Mammary epithelial cell (primary cell): ENCODE data around the gene IL13.

Source experiments
- CTCF ChIP-seq, 2 donors: IDR thresholded peaks in 1 of 2; conservative IDR thresholded peaks in 1 of 2; 2 replicates each; pipeline ENCODE4 v1.5.1; 2011 to 2012; ENCODE audit warnings: inconsistent platforms in 2 of 2, low read length in 2 of 2, mild to moderate bottlenecking in 2 of 2, control low read depth in 1 of 2, low read depth in 1 of 2; ENCODE audit not compliant: insufficient read depth in 1 of 2; ENCODE audit errors: extremely low read depth in 1 of 2
- EZH2 ChIP-seq: IDR thresholded peaks from 2 replicates; pipeline ENCODE4 v1.6.1; 2012; ENCODE audit warnings: low read length, inconsistent platforms, borderline replicate concordance

GRCh38 chr5:132662004-132662401, 4.0 kb downstream of the IL13 start:
- TF ChIP-seq CTCF (conservative IDR thresholded peaks at IDR 0.05 in 1 of 2, IDR thresholded peaks at IDR 0.05 in 1 of 2; ENCODE audit: extremely low read depth in 1 of 2, insufficient read depth in 1 of 2, low read depth in 1 of 2, low read length in 2 of 2) = no peak
- TF ChIP-seq EZH2 = no peak
